Liver (tissue), 9 donors: Measurements from ENCODE around the gene CREB3L1. TPM values are rescaled to one million over a fixed set of nuclear protein-coding genes. Genes with fewer than 3 reads are reported as not detected.

Experiments
- DNase-seq: peaks from one replicate; pipeline ENCODE4 v3.0.0-alpha.2; 2017; ENCODE audit warnings: low spot score
- H3K27ac ChIP-seq, 2 donors: one replicate each; pipeline ENCODE4 v1.7.0; 2013; ENCODE audit warnings: inconsistent platforms in 2 of 2, low read length in 2 of 2, control low read depth in 1 of 2, low read depth in 1 of 2, mild to moderate bottlenecking in 1 of 2
- H3K27me3 ChIP-seq, 4 donors: one replicate each; pipeline versions ENCODE4 v1.6.1 to v1.7.0; 2013; ENCODE audit warnings: low read length in 3 of 4, inconsistent platforms in 1 of 4, mild to moderate bottlenecking in 1 of 4, moderate library complexity in 1 of 4; ENCODE audit not compliant: control insufficient read depth in 4 of 4, insufficient read depth in 4 of 4
- H3K36me3 ChIP-seq, 4 donors: one replicate each; pipeline versions ENCODE4 v1.6.1 to v1.7.0; 2013; ENCODE audit warnings: low read length in 3 of 4, mild to moderate bottlenecking in 3 of 4, low read depth in 1 of 4, moderate library complexity in 1 of 4; ENCODE audit not compliant: control insufficient read depth in 4 of 4, insufficient read depth in 3 of 4
- H3K4me1 ChIP-seq, 4 donors: one replicate each; pipeline versions ENCODE4 v1.6.1 to v1.7.0; 2013; ENCODE audit warnings: low read length in 3 of 4, mild to moderate bottlenecking in 3 of 4, moderate library complexity in 1 of 4; ENCODE audit not compliant: control insufficient read depth in 4 of 4, insufficient read depth in 4 of 4
- H3K4me3 ChIP-seq, 3 donors: one replicate each; pipeline versions ENCODE4 v1.6.1 to v1.7.0; 2013; ENCODE audit warnings: low read length in 3 of 3, control low read depth in 1 of 3, low read depth in 1 of 3, mild to moderate bottlenecking in 1 of 3
- H3K9ac ChIP-seq, 2 donors: one replicate each; pipeline ENCODE4 v1.7.0; 2013; ENCODE audit warnings: low read length in 2 of 2, mild to moderate bottlenecking in 2 of 2, moderate library complexity in 2 of 2, control low read depth in 1 of 2, low read depth in 1 of 2
- H3K9me3 ChIP-seq, 4 donors: one replicate each; pipeline versions ENCODE4 v1.6.1 to v1.7.0; 2013; ENCODE audit warnings: low read length in 3 of 4; ENCODE audit not compliant: control insufficient read depth in 4 of 4
- EGR1 ChIP-seq, 2 donors: IDR thresholded peaks; 2 replicates each; pipeline ENCODE4 v1.6.1; 2016 to 2018; ENCODE audit warnings: antibody characterized with exemption in 2 of 2, low read depth in 2 of 2
- FOXA2 ChIP-seq: IDR thresholded peaks from 2 replicates; pipeline ENCODE4 v1.6.1; 2016; ENCODE audit warnings: antibody characterized with exemption
- GABPA ChIP-seq, 2 donors: IDR thresholded peaks in 1 of 2; conservative IDR thresholded peaks in 1 of 2; 2 replicates each; pipeline ENCODE4 v1.6.1; 2016; ENCODE audit warnings: antibody characterized with exemption in 2 of 2, mild to moderate bottlenecking in 1 of 2, moderate library complexity in 1 of 2
- HNF4A ChIP-seq, 2 donors: conservative IDR thresholded peaks; 2 replicates each; pipeline ENCODE4 v1.6.1; 2016; ENCODE audit warnings: antibody characterized with exemption in 2 of 2, mild to moderate bottlenecking in 2 of 2
- HNF4G ChIP-seq: IDR thresholded peaks from 2 replicates; pipeline ENCODE4 v1.6.1; 2016; ENCODE audit warnings: antibody characterized with exemption
- JUND ChIP-seq, 2 donors: IDR thresholded peaks; 2 replicates each; pipeline ENCODE4 v1.6.1; 2016; ENCODE audit warnings: antibody characterized with exemption in 2 of 2
- NR2F2 ChIP-seq: IDR thresholded peaks from 2 replicates; pipeline ENCODE4 v1.6.1; 2016; ENCODE audit warnings: antibody characterized with exemption
- RAD21 ChIP-seq, 2 donors: IDR thresholded peaks; 2 replicates each; pipeline ENCODE4 v1.6.1; 2016; ENCODE audit warnings: antibody characterized with exemption in 2 of 2, mild to moderate bottlenecking in 2 of 2
- SP1 ChIP-seq: IDR thresholded peaks from 2 replicates; pipeline ENCODE4 v1.6.1; 2018; ENCODE audit warnings: antibody characterized with exemption, mild to moderate bottlenecking
- YY1 ChIP-seq: IDR thresholded peaks from 2 replicates; pipeline ENCODE4 v1.6.1; 2016; ENCODE audit warnings: antibody characterized with exemption, mild to moderate bottlenecking
- WGBS: extraction: QIAGEN DNeasy Blood & Tissue Kit; methylation state at CpG from one replicate; pipeline ENCODE4 v1.1.7; 2013; 5-methylcytosine and 5-hydroxymethylcytosine counted together
- polyA plus RNA-seq, 2 donors: library from polyadenylated mRNA; stranded (reverse) in 1 of 2; unstranded in 1 of 2; fragments of 200-250 nt in 1 of 2; fragments of >200 nt in 1 of 2; fragmentation: Nextera tagmentation in 1 of 2; extraction: Ambion mirVana in 1 of 2; gene quantifications; one replicate each; pipeline versions ENCODE4 v1.2.1 to v1.2.3, GENCODE V29; 2013 to 2015
- total RNA-seq, 2 donors: library from RNA; depleted of rRNA; stranded (reverse); fragments of >200 nt; gene quantifications; one replicate each; pipeline ENCODE4 v1.2.3, GENCODE V29; 2014
- TF ChIP-seq, protein P1 (sequence below): IDR thresholded peaks from 2 replicates; pipeline ENCODE4 v1.6.1; 2016; ENCODE audit warnings: antibody characterized with exemption
- TF ChIP-seq, protein P2 (sequence below): IDR thresholded peaks from 2 replicates; pipeline ENCODE4 v1.6.1; 2016; ENCODE audit warnings: antibody characterized with exemption
- TF ChIP-seq, protein P3 (sequence below): fragments of 150-350 bp; IDR thresholded peaks from 2 replicates; pipeline ENCODE4 v1.5.1; 2017; ENCODE audit warnings: improper control_type of control experiment, low read depth, low read length; ENCODE audit not compliant: missing input control
- TF ChIP-seq, protein P4 (sequence below): IDR thresholded peaks from 2 replicates; pipeline ENCODE4 v1.6.1; 2016; ENCODE audit warnings: antibody characterized with exemption, mild to moderate bottlenecking
- donor health status: healthy.
- donor health status: healthy.
- donor health status: healthy.
- donor health status: healthy.
- donor health status: healthy.

Gene CREB3L1
- total and polyA plus RNA-seq, 4 donors, result 0.14 to 1.3 (median 0.33) TPM

DNA sequence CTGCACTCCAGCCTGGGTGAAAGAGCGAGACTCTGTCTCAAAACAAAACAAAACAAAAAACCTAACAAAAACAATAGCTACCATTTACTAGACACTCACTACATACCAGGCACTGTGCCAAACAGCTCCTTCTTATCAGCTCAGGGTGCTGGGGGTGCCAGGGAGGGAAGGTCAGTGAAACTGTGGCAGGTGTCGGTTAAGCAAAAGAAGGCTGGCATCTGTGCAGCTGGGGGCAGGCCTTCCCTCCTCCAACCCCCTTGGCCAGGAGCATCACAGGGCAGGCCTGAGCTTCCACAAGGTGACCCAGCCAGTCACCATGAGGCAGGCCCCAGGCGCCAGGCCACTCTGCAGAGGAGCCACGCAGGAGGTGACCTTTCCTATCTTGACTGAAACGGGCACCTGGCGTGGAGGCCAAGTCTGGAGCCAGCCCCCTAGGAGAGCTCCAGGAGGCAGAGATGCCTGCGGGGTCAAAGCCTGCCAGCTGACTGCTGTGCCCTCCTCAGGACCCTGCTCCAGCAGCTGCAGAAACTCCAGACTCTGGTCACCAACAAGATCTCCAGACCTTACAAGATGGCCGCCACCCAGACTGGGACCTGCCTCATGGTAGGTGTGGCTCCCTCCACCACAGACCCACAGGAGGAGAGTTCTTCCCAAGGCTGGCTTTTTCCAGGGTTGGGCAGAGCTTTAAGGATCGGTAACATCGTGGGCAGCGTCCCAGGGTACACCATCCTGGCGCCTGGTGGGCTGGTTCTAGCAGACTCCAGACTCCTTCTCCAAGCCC lies 38.5 kb downstream of the CREB3L1 start:
- Histone ChIP-seq H3K36me3 (no peaks in the 10 kb centered on the region), H3K27ac (no peak overlapping the region), H3K27me3 (no peaks in the 10 kb centered on the region), H3K4me1 (peaks cover 0 to 5% (median 0%) of the 10 kb centered on the region in 4 donors), H3K9ac (no peak overlapping the region), H3K9me3 (no peaks in the 10 kb centered on the region), H3K4me3 (no peak overlapping the region)
- TF ChIP-seq NR2F2, result no peak
- 84% methylated on average over 12 of the region's 12 CpGs for WGBS
- no peak for DNase-seq

DNA sequence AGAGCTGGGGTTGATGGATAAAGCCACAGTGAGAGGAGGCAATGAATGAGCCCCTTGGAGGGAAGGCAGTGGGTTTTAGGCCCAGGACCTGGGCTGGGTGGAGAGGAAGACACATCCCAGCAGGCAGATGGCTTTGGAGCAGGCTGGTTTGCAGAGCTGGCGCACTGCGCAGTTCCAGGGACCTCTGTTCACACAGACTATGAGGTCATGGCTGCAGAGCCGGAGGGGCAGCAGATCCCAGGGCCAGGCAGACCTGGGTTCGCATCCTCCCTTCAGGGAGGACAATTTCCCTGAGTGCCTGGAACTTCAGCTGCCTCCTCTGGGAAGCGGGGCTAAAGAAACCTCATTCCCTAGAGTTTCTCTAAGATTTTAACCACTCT lies 41.6 kb downstream of the CREB3L1 start:
- H3K36me3 ChIP-seq, result no peaks in the 10 kb centered on the region
- no peak overlapping the region for H3K9ac ChIP-seq
- WGBS, result 89% methylated on average over 5 of the region's 5 CpGs

More for the DNA sequence above, 41.6 kb downstream of the CREB3L1 start:
- Histone ChIP-seq H3K4me3 (no peak overlapping the region), H3K9me3 (no peaks in the 10 kb centered on the region), H3K4me1 (peaks cover 0 to 5% (median 0%) of the 10 kb centered on the region in 4 donors), H3K27ac (peak overlapping the region in 1 of 2 donors; percentile 50), H3K27me3 (no peaks in the 10 kb centered on the region)
- TF ChIP-seq YY1, result no peak
- no peak for TF ChIP-seq EGR1 (IDR thresholded peaks at IDR 0.05; ENCODE audit: low read depth in 2 of 2)
- TF ChIP-seq HNF4A (conservative IDR thresholded peaks at IDR 0.05), result no peak
- no peak for TF ChIP-seq SP1
- TF ChIP-seq, protein P1, sequence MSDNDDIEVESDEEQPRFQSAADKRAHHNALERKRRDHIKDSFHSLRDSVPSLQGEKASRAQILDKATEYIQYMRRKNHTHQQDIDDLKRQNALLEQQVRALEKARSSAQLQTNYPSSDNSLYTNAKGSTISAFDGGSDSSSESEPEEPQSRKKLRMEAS, result no peak
- TF ChIP-seq, protein P2, sequence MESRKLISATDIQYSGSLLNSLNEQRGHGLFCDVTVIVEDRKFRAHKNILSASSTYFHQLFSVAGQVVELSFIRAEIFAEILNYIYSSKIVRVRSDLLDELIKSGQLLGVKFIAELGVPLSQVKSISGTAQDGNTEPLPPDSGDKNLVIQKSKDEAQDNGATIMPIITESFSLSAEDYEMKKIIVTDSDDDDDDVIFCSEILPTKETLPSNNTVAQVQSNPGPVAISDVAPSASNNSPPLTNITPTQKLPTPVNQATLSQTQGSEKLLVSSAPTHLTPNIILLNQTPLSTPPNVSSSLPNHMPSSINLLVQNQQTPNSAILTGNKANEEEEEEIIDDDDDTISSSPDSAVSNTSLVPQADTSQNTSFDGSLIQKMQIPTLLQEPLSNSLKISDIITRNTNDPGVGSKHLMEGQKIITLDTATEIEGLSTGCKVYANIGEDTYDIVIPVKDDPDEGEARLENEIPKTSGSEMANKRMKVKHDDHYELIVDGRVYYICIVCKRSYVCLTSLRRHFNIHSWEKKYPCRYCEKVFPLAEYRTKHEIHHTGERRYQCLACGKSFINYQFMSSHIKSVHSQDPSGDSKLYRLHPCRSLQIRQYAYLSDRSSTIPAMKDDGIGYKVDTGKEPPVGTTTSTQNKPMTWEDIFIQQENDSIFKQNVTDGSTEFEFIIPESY, result no peak
- TF ChIP-seq HNF4G, result no peak
- TF ChIP-seq, protein P3, sequence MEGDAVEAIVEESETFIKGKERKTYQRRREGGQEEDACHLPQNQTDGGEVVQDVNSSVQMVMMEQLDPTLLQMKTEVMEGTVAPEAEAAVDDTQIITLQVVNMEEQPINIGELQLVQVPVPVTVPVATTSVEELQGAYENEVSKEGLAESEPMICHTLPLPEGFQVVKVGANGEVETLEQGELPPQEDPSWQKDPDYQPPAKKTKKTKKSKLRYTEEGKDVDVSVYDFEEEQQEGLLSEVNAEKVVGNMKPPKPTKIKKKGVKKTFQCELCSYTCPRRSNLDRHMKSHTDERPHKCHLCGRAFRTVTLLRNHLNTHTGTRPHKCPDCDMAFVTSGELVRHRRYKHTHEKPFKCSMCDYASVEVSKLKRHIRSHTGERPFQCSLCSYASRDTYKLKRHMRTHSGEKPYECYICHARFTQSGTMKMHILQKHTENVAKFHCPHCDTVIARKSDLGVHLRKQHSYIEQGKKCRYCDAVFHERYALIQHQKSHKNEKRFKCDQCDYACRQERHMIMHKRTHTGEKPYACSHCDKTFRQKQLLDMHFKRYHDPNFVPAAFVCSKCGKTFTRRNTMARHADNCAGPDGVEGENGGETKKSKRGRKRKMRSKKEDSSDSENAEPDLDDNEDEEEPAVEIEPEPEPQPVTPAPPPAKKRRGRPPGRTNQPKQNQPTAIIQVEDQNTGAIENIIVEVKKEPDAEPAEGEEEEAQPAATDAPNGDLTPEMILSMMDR, result no peak
- TF ChIP-seq FOXA2, result no peak
- TF ChIP-seq RAD21 (IDR thresholded peaks at IDR 0.05), result no peak
- TF ChIP-seq NR2F2, result no peak
- TF ChIP-seq JUND (IDR thresholded peaks at IDR 0.05), result no peak
- TF ChIP-seq, protein P4, sequence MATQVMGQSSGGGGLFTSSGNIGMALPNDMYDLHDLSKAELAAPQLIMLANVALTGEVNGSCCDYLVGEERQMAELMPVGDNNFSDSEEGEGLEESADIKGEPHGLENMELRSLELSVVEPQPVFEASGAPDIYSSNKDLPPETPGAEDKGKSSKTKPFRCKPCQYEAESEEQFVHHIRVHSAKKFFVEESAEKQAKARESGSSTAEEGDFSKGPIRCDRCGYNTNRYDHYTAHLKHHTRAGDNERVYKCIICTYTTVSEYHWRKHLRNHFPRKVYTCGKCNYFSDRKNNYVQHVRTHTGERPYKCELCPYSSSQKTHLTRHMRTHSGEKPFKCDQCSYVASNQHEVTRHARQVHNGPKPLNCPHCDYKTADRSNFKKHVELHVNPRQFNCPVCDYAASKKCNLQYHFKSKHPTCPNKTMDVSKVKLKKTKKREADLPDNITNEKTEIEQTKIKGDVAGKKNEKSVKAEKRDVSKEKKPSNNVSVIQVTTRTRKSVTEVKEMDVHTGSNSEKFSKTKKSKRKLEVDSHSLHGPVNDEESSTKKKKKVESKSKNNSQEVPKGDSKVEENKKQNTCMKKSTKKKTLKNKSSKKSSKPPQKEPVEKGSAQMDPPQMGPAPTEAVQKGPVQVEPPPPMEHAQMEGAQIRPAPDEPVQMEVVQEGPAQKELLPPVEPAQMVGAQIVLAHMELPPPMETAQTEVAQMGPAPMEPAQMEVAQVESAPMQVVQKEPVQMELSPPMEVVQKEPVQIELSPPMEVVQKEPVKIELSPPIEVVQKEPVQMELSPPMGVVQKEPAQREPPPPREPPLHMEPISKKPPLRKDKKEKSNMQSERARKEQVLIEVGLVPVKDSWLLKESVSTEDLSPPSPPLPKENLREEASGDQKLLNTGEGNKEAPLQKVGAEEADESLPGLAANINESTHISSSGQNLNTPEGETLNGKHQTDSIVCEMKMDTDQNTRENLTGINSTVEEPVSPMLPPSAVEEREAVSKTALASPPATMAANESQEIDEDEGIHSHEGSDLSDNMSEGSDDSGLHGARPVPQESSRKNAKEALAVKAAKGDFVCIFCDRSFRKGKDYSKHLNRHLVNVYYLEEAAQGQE, result no peak
- no peak for TF ChIP-seq GABPA (IDR thresholded peaks at IDR 0.05 in 1 of 2, conservative IDR thresholded peaks at IDR 0.05 in 1 of 2)
- DNase-seq, result no peak
